ENCODE results near the gene HDC. TPM values are rescaled to one million over a fixed set of nuclear protein-coding genes. Genes with fewer than 3 reads are reported as not detected.

The HDC gene
- total and polyA plus RNA-seq, 2 donors (not counting 3 experiments of a cell fraction or from before 2014, with no cell fraction given), result not detected

DNA sequence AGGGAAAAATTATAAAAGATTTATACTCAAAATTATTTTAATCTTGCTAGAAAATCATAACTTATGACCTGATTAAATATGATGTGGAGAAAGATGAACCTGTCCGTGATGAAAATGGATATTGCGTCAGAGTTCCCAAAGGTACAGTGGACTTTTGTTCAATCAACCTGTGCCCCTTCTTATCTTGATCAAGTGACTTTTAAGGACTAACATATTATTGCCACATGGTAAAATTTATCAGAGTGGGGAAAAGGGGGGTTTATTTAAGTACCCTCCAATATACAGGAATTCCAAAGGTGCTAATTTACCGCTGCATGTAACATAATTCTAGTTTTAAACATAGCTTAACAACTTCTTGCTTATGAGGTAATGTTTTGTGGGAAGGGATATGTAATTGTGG lies 39.6 kb downstream of the HDC start:
- FAIRE-seq (no peak), DNase-seq (ENCODE audit: low read depth, low spot score) (no peak)
- Histone ChIP-seq H4K20me1 (replicated peaks; ENCODE audit: control insufficient read depth, extremely low read depth, insufficient read depth, low read length) (no peaks in the 10 kb centered on the region), H2AFZ (ENCODE audit: low read depth, low read length) (no peak overlapping the region), H3K79me2 (ENCODE audit: control insufficient read depth, insufficient read depth, low read length) (no peaks in the 10 kb centered on the region), H3K9me1 (replicated peaks; ENCODE audit: control insufficient read depth, extremely low read depth, insufficient read depth, low read length) (no peaks in the 10 kb centered on the region), H3K9ac (replicated peaks; ENCODE audit: extremely low read depth, insufficient read depth, low read length) (no peak overlapping the region), H3K9me3 (replicated peaks; ENCODE audit: control insufficient read depth, insufficient read depth, low read length) (no peaks in the 10 kb centered on the region), H3K4me1 (ENCODE audit: control insufficient read depth, extremely low read depth, insufficient read depth, low read length) (no peaks in the 10 kb centered on the region), H3K27ac (ENCODE audit: insufficient read depth, low read depth, low read length) (no peak overlapping the region), H3K4me2 (ENCODE audit: insufficient read depth, low read length) (no peak overlapping the region), H3K4me3 (replicated peaks in 1 of 3; ENCODE audit: insufficient read depth in 1 of 3, low read depth in 1 of 3, low read length in 3 of 3) (no peak overlapping the region), H3K36me3 (ENCODE audit: control insufficient read depth in 2 of 2, extremely low read depth in 1 of 2, insufficient read depth in 2 of 2, low read length in 2 of 2) (no peaks in the 10 kb centered on the region), H3K27me3 (ENCODE audit: control insufficient read depth in 2 of 2, insufficient read depth in 2 of 2, low read length in 2 of 2) (peaks cover 2 to 3% of the 10 kb centered on the region in 2 experiments)
- dilution Hi-C loops (cut with MboI; ENCODE audit: extremely low pct_ligation_motif_present, low sequenced_read_pairs), result no loop called here
- BruUV-seq (replicated peaks), result no TSS peak
- intact Hi-C loops (cut with micrococcal nuclease), result no loop called here
- ChIA-PET CTCF (no interaction called here), POLR2A (no interaction called here)
- TF ChIP-seq MYC (IDR thresholded peaks at IDR 0.05; ENCODE audit: low read depth, low read length), result no peak
- no peak for TF ChIP-seq POLR2AphosphoS5 (IDR thresholded peaks at IDR 0.05; ENCODE audit: insufficient read depth, low read depth, low read length)
- TF ChIP-seq JUN (IDR thresholded peaks at IDR 0.05; ENCODE audit: borderline replicate concordance, insufficient read depth, insufficient read length, low read depth), result no peak
- TF ChIP-seq, protein P1, sequence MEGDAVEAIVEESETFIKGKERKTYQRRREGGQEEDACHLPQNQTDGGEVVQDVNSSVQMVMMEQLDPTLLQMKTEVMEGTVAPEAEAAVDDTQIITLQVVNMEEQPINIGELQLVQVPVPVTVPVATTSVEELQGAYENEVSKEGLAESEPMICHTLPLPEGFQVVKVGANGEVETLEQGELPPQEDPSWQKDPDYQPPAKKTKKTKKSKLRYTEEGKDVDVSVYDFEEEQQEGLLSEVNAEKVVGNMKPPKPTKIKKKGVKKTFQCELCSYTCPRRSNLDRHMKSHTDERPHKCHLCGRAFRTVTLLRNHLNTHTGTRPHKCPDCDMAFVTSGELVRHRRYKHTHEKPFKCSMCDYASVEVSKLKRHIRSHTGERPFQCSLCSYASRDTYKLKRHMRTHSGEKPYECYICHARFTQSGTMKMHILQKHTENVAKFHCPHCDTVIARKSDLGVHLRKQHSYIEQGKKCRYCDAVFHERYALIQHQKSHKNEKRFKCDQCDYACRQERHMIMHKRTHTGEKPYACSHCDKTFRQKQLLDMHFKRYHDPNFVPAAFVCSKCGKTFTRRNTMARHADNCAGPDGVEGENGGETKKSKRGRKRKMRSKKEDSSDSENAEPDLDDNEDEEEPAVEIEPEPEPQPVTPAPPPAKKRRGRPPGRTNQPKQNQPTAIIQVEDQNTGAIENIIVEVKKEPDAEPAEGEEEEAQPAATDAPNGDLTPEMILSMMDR (IDR thresholded peaks at IDR 0.05; ENCODE audit: extremely low read depth in 1 of 2, insufficient read depth in 1 of 2, low read depth in 1 of 2, low read length in 2 of 2), result no peak
- TF ChIP-seq, protein P2, sequence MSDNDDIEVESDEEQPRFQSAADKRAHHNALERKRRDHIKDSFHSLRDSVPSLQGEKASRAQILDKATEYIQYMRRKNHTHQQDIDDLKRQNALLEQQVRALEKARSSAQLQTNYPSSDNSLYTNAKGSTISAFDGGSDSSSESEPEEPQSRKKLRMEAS (IDR thresholded peaks at IDR 0.05; ENCODE audit: insufficient read depth, insufficient read length), result no peak
- no peak for TF ChIP-seq POLR2A (IDR thresholded peaks at IDR 0.05; ENCODE audit: low read depth, low read length)
- no peak for TF ChIP-seq EZH2 (IDR thresholded peaks at IDR 0.05; ENCODE audit: borderline replicate concordance, low read depth, low read length, severe bottlenecking)
- no peak for TF ChIP-seq GATA2 (IDR thresholded peaks at IDR 0.05; ENCODE audit: insufficient read depth, insufficient read length, low read depth, low read length)
- no peak for TF ChIP-seq FOS (IDR thresholded peaks at IDR 0.05; ENCODE audit: borderline replicate concordance, insufficient read depth, low read length)
